Panc1 (cell line): ENCODE results near the gene GDAP1L1.

Experiments used
- TF ChIP-seq, protein P1 (sequence below): fragments of 450-650 bp; IDR thresholded peaks from 2 replicates; pipeline ENCODE4 v1.5.1; 2017; ENCODE audit warnings: mild to moderate bottlenecking
- TF ChIP-seq, protein P2 (sequence below), 2 experiments: IDR thresholded peaks; 2 replicates each; pipeline ENCODE4 v1.6.1; 2011 to 2012; ENCODE audit warnings: low read depth in 2 of 2, control low read depth in 1 of 2, low read length in 1 of 2, mild to moderate bottlenecking in 1 of 2, moderate library complexity in 1 of 2; ENCODE audit not compliant: insufficient read depth in 1 of 2

- TF ChIP-seq, protein P1, sequence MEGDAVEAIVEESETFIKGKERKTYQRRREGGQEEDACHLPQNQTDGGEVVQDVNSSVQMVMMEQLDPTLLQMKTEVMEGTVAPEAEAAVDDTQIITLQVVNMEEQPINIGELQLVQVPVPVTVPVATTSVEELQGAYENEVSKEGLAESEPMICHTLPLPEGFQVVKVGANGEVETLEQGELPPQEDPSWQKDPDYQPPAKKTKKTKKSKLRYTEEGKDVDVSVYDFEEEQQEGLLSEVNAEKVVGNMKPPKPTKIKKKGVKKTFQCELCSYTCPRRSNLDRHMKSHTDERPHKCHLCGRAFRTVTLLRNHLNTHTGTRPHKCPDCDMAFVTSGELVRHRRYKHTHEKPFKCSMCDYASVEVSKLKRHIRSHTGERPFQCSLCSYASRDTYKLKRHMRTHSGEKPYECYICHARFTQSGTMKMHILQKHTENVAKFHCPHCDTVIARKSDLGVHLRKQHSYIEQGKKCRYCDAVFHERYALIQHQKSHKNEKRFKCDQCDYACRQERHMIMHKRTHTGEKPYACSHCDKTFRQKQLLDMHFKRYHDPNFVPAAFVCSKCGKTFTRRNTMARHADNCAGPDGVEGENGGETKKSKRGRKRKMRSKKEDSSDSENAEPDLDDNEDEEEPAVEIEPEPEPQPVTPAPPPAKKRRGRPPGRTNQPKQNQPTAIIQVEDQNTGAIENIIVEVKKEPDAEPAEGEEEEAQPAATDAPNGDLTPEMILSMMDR = no peak
- TF ChIP-seq, protein P2, sequence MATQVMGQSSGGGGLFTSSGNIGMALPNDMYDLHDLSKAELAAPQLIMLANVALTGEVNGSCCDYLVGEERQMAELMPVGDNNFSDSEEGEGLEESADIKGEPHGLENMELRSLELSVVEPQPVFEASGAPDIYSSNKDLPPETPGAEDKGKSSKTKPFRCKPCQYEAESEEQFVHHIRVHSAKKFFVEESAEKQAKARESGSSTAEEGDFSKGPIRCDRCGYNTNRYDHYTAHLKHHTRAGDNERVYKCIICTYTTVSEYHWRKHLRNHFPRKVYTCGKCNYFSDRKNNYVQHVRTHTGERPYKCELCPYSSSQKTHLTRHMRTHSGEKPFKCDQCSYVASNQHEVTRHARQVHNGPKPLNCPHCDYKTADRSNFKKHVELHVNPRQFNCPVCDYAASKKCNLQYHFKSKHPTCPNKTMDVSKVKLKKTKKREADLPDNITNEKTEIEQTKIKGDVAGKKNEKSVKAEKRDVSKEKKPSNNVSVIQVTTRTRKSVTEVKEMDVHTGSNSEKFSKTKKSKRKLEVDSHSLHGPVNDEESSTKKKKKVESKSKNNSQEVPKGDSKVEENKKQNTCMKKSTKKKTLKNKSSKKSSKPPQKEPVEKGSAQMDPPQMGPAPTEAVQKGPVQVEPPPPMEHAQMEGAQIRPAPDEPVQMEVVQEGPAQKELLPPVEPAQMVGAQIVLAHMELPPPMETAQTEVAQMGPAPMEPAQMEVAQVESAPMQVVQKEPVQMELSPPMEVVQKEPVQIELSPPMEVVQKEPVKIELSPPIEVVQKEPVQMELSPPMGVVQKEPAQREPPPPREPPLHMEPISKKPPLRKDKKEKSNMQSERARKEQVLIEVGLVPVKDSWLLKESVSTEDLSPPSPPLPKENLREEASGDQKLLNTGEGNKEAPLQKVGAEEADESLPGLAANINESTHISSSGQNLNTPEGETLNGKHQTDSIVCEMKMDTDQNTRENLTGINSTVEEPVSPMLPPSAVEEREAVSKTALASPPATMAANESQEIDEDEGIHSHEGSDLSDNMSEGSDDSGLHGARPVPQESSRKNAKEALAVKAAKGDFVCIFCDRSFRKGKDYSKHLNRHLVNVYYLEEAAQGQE (IDR thresholded peaks at IDR 0.05; ENCODE audit: insufficient read depth in 1 of 2, low read depth in 2 of 2, low read length in 1 of 2) = no peak
Measured at GRCh38 chr20:44279228-44279627, 32.1 kb downstream of the GDAP1L1 start.
